ENCODE measurements around the gene KLHL17.

KLHL17 gene

GRCh38 chr1:960363-961131, at the start of gene KLHL17:
Gene KLHL17 (plus strand): TSS chr1:960584. CDS start chr1:960694, 110 bp downstream.
- DNase-seq (ENCODE audit: low read depth): peak; percentile 84

- DNase-seq (ENCODE audit: low read depth): no peak
Observed at GRCh38 chr1:910881-911721, 49.3 kb upstream of the KLHL17 start.

GRCh38 chr1:911875-912739, 48.3 kb upstream of the KLHL17 start:
- no peak for DNase-seq (ENCODE audit: low read depth)

GRCh38 chr1:912740-913301, 47.6 kb upstream of the KLHL17 start:
- peak; percentile 59 for DNase-seq (ENCODE audit: low read depth)

GRCh38 chr1:913491-914130, 46.8 kb upstream of the KLHL17 start:
- no peak for DNase-seq (ENCODE audit: low read depth)

- no peak for DNase-seq (ENCODE audit: low read depth)
Observed at GRCh38 chr1:914131-914890, 46.1 kb upstream of the KLHL17 start.

GRCh38 chr1:914891-915280, 45.5 kb upstream of the KLHL17 start:
- DNase-seq (ENCODE audit: low read depth): no peak

GRCh38 chr1:915295-916172, 44.9 kb upstream of the KLHL17 start:
- no peak for DNase-seq (ENCODE audit: low read depth)

GRCh38 chr1:916173-917075, 44.0 kb upstream of the KLHL17 start:
- DNase-seq (ENCODE audit: low read depth): no peak

GRCh38 chr1:917076-917459, 43.3 kb upstream of the KLHL17 start:
- DNase-seq (ENCODE audit: low read depth): no peak

GRCh38 chr1:917466-918091, 42.8 kb upstream of the KLHL17 start:
- DNase-seq (ENCODE audit: low read depth): no peak

GRCh38 chr1:918353-918752, 42.0 kb upstream of the KLHL17 start:
- no peak for DNase-seq (ENCODE audit: low read depth)

GRCh38 chr1:918843-919242, 41.5 kb upstream of the KLHL17 start:
- no peak for DNase-seq (ENCODE audit: low read depth)

GRCh38 chr1:919271-919872, 41.0 kb upstream of the KLHL17 start:
- no peak for DNase-seq (ENCODE audit: low read depth)

GRCh38 chr1:920010-920409, 40.4 kb upstream of the KLHL17 start:
- DNase-seq (ENCODE audit: low read depth): no peak

- no peak for DNase-seq (ENCODE audit: low read depth)
Observed at GRCh38 chr1:920521-920920, 39.9 kb upstream of the KLHL17 start.

- DNase-seq (ENCODE audit: low read depth): peak; percentile 83
Observed at GRCh38 chr1:921011-921837, 39.2 kb upstream of the KLHL17 start.
